Heart left ventricle (tissue), 13 donors: ENCODE measurements around the gene CCM2L.

Source experiments
- CTCF ChIP-seq, 12 donors: fragments of 200-600 bp; sonication (generic) in 4 of 12; IDR thresholded peaks; one replicate each; pipeline versions ENCODE4 v1.5.0 to v1.8.0; 2018 to 2022; ENCODE audit warnings: antibody characterized with exemption in 12 of 12, mild to moderate bottlenecking in 5 of 12
- POLR2A ChIP-seq, 2 donors: fragments of 450-650 bp; IDR thresholded peaks; one replicate each; pipeline ENCODE4 v1.6.1; 2017; ENCODE audit warnings: antibody characterized with exemption in 2 of 2, mild to moderate bottlenecking in 2 of 2, moderate library complexity in 2 of 2
- donor health status: ischemic (EF 13 %, LVEDD 7.1; RV severe dilation, severe dysfunction).
- donor health status: DM: no; HTN: yes; CAD: no.
- donor health status: DM: no; HTN: no; CAD: no.
- donor health status: ischemic (EF 25% LVEDD 6.9; RV normal size, moderate dysfunction).
- donor health status: ischemic (EF 25% LVEDD 5.7; RV mildly dilated, moderate dysfunction).
- donor health status: ischemic (EF 35%, LVEDD 5.7; RV mildly dilated, moderate dysfunction).
- donor health status: nonischemic (EF 11% LVEDD 7.7; RV severe dilation, severe dysfunction).
- donor health status: DM: yes; HTN: yes; CAD: no.
- donor health status: PGD.
- donor health status: ischemic (EF 29% LVEDD 5.4; RV normal size, mild dysfunction).
- donor health status: nonischemic (EF 23%, LVEDD 6.1; RV moderate dilation, normal function).

DNA sequence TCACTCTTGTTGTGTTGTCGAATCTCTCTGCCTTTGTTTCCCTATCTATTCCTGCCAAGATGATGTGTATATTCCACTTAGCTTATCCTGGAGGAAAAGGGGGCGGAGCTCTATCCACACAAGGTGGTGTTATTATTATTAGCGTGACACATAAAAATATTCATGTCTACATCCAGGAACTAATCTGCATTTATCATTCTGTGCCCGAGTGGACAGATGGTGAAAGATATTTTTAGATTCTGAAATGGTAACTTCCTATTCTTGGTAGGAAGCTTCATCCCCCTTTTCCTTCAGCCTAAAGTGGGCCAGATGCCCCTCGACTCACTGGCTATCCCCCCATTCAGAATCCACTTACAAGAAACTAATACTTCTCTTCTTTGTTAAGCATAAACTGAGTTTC is 40.2 kb upstream of the CCM2L start:
- TF ChIP-seq CTCF (IDR thresholded peaks at IDR 0.05) (no peak), POLR2A (IDR thresholded peaks at IDR 0.05) (no peak)
